Karpas-422 (cell line): ENCODE results near the gene FRMD3. TPM values are rescaled to one million over a fixed set of nuclear protein-coding genes. Genes with fewer than 3 reads are reported as not detected.
"Not testable (repeated sequence)": the region's sequence is repeated elsewhere in the genome, so short reads cannot be mapped to it uniquely, and the experiment has no call there.

Source experiments
- DNase-seq: peaks from one replicate; pipeline ENCODE4 v3.0.0-alpha.2; 2015
- H2AFZ ChIP-seq: fragments of 200-600 bp; sonication (generic); 2 replicates; pipeline ENCODE4 v1.6.1; 2014; ENCODE audit warnings: antibody characterized with exemption, low read length, mixed read lengths
- H3K27ac ChIP-seq: fragments of 200-600 bp; sonication (generic); 2 replicates; pipeline ENCODE4 v1.5.1; 2014; ENCODE audit warnings: mild to moderate bottlenecking, low read length, moderate library complexity
- H3K27me3 ChIP-seq: fragments of 200-600 bp; sonication (generic); 2 replicates; pipeline ENCODE4 v1.6.1; 2014; ENCODE audit warnings: low read length, mixed read lengths
- H3K36me3 ChIP-seq: fragments of 200-600 bp; sonication (generic); 2 replicates; pipeline ENCODE4 v1.6.1; 2014; ENCODE audit warnings: low read length, mixed read lengths; ENCODE audit not compliant: insufficient read depth
- H3K4me1 ChIP-seq: fragments of 200-600 bp; sonication (generic); 2 replicates; pipeline ENCODE4 v1.6.1; 2014; ENCODE audit warnings: mild to moderate bottlenecking, low read length, mixed read lengths
- H3K4me2 ChIP-seq: fragments of 200-600 bp; sonication (generic); 2 replicates; pipeline ENCODE4 v1.6.1; 2014; ENCODE audit warnings: low read length, low read depth, mild to moderate bottlenecking; ENCODE audit not compliant: poor library complexity, severe bottlenecking
- H3K4me3 ChIP-seq: fragments of 200-600 bp; sonication (generic); 2 replicates; pipeline ENCODE4 v1.5.1; 2014; ENCODE audit warnings: mild to moderate bottlenecking, antibody characterized with exemption, low read length, mixed read lengths
- H3K79me2 ChIP-seq: fragments of 200-600 bp; sonication (generic); 2 replicates; pipeline ENCODE4 v1.6.1; 2014; ENCODE audit warnings: mild to moderate bottlenecking, low read length, mixed read lengths
- H3K9ac ChIP-seq: fragments of 200-600 bp; sonication (generic); 2 replicates; pipeline ENCODE4 v1.6.0; 2014; ENCODE audit warnings: low read length
- H3K9me2 ChIP-seq: fragments of 200-600 bp; sonication (generic), shearing (Covaris generic); replicated peaks from 2 replicates; pipeline ENCODE4 v1.6.0; 2014; ENCODE audit warnings: mild to moderate bottlenecking, low read length, moderate library complexity; ENCODE audit not compliant: insufficient read depth
- H3K9me3 ChIP-seq: fragments of 300-700, 200-600 bp; sonication (generic); 2 replicates; pipeline ENCODE4 v1.6.1; 2014; ENCODE audit warnings: low read length, mixed read lengths
- H4K20me1 ChIP-seq: fragments of 200-600 bp; sonication (generic); 2 replicates; pipeline ENCODE4 v1.6.1; 2014; ENCODE audit warnings: mild to moderate bottlenecking, antibody characterized with exemption, low read length, low read depth; ENCODE audit not compliant: insufficient read depth
- total RNA-seq: library from RNA; depleted of rRNA; stranded (reverse); fragments of >200 nt; shearing (Covaris generic); gene quantifications from 2 replicates; pipeline ENCODE4 v1.2.3, GENCODE V29; 2014; ENCODE audit warnings: low replicate concordance

Gene FRMD3
- total RNA-seq, 1 experiment from 2014 or later: not detected

GRCh38 chr9:83358493-83358892 lies 179.7 kb downstream of the FRMD3 start:
- not testable (repeated sequence) for H2AFZ ChIP-seq, H4K20me1 ChIP-seq, H3K79me2 ChIP-seq, H3K36me3 ChIP-seq, H3K4me1 ChIP-seq, H3K4me2 ChIP-seq, H3K27ac ChIP-seq, H3K9me3 ChIP-seq, H3K9ac ChIP-seq, H3K4me3 ChIP-seq, DNase-seq, H3K9me2 ChIP-seq, H3K27me3 ChIP-seq

GRCh38 chr9:83355729-83356151 lies 182.5 kb downstream of the FRMD3 start:
- H3K4me3 ChIP-seq: no peak overlapping the region
- H3K4me2 ChIP-seq: no peak overlapping the region
- no peaks in the 10 kb centered on the region for H3K27me3 ChIP-seq
- no peak overlapping the region for H2AFZ ChIP-seq
- no peak for DNase-seq
- H3K9ac ChIP-seq: no peak overlapping the region
- no peaks in the 10 kb centered on the region for H3K36me3 ChIP-seq
- no peaks in the 10 kb centered on the region for H3K9me3 ChIP-seq
- H4K20me1 ChIP-seq: no peaks in the 10 kb centered on the region
- H3K79me2 ChIP-seq: no peaks in the 10 kb centered on the region
- no peaks in the 10 kb centered on the region for H3K4me1 ChIP-seq
- H3K9me2 ChIP-seq: no peaks in the 10 kb centered on the region
- no peak overlapping the region for H3K27ac ChIP-seq

GRCh38 chr9:83355024-83355444 lies 183.2 kb downstream of the FRMD3 start:
- Histone ChIP-seq H2AFZ (no peak overlapping the region), H3K4me3 (no peak overlapping the region), H3K27me3 (no peaks in the 10 kb centered on the region), H4K20me1 (no peaks in the 10 kb centered on the region), H3K27ac (no peak overlapping the region), H3K79me2 (no peaks in the 10 kb centered on the region), H3K9me3 (no peaks in the 10 kb centered on the region), H3K4me1 (no peaks in the 10 kb centered on the region), H3K36me3 (no peaks in the 10 kb centered on the region), H3K4me2 (no peak overlapping the region), H3K9ac (no peak overlapping the region), H3K9me2 (no peaks in the 10 kb centered on the region)
- DNase-seq: no peak

GRCh38 chr9:83349031-83349430 lies 189.2 kb downstream of the FRMD3 start:
- Histone ChIP-seq H3K4me3 (no peak overlapping the region), H3K9ac (no peak overlapping the region), H3K9me3 (no peaks in the 10 kb centered on the region), H4K20me1 (no peaks in the 10 kb centered on the region), H3K79me2 (no peaks in the 10 kb centered on the region), H3K4me1 (no peaks in the 10 kb centered on the region), H3K27me3 (no peaks in the 10 kb centered on the region), H3K4me2 (no peak overlapping the region), H3K27ac (no peak overlapping the region), H3K36me3 (no peaks in the 10 kb centered on the region), H3K9me2 (no peaks in the 10 kb centered on the region), H2AFZ (no peak overlapping the region)
- DNase-seq: no peak

- H3K9me3 ChIP-seq: no peaks in the 10 kb centered on the region
- no peak overlapping the region for H3K4me3 ChIP-seq
- H3K4me1 ChIP-seq: no peaks in the 10 kb centered on the region
- H3K9ac ChIP-seq: no peak overlapping the region
- H3K27me3 ChIP-seq: no peaks in the 10 kb centered on the region
- H3K9me2 ChIP-seq: no peaks in the 10 kb centered on the region
- no peak overlapping the region for H3K4me2 ChIP-seq
- H4K20me1 ChIP-seq: no peaks in the 10 kb centered on the region
- no peak overlapping the region for H2AFZ ChIP-seq
- H3K79me2 ChIP-seq: no peaks in the 10 kb centered on the region
- H3K36me3 ChIP-seq: no peaks in the 10 kb centered on the region
- DNase-seq: no peak
- H3K27ac ChIP-seq: no peak overlapping the region
Observed at GRCh38 chr9:83346655-83347420, 191.4 kb downstream of the FRMD3 start.

GRCh38 chr9:83343366-83343999 lies 194.7 kb downstream of the FRMD3 start:
- no peaks in the 10 kb centered on the region for H3K36me3 ChIP-seq
- no peak overlapping the region for H3K4me2 ChIP-seq
- no peak overlapping the region for H3K9ac ChIP-seq
- no peaks in the 10 kb centered on the region for H3K79me2 ChIP-seq
- no peaks in the 10 kb centered on the region for H3K4me1 ChIP-seq
- H3K27ac ChIP-seq: no peak overlapping the region
- no peaks in the 10 kb centered on the region for H3K27me3 ChIP-seq
- H2AFZ ChIP-seq: no peak overlapping the region
- H3K9me3 ChIP-seq: no peaks in the 10 kb centered on the region
- H3K4me3 ChIP-seq: no peak overlapping the region
- DNase-seq: no peak
- H4K20me1 ChIP-seq: no peaks in the 10 kb centered on the region
- H3K9me2 ChIP-seq: no peaks in the 10 kb centered on the region

- Histone ChIP-seq H3K27me3 (no peaks in the 10 kb centered on the region), H2AFZ (no peak overlapping the region), H3K4me3 (no peak overlapping the region), H3K36me3 (no peaks in the 10 kb centered on the region), H3K9ac (no peak overlapping the region), H3K9me2 (no peaks in the 10 kb centered on the region), H3K4me2 (no peak overlapping the region), H3K27ac (no peak overlapping the region), H3K79me2 (no peaks in the 10 kb centered on the region), H3K4me1 (no peaks in the 10 kb centered on the region), H3K9me3 (no peaks in the 10 kb centered on the region), H4K20me1 (no peaks in the 10 kb centered on the region)
- no peak for DNase-seq
Observed at GRCh38 chr9:83342731-83343130, 195.5 kb downstream of the FRMD3 start.

GRCh38 chr9:83342006-83342405 lies 196.2 kb downstream of the FRMD3 start:
- DNase-seq: no peak
- no peak overlapping the region for H3K9ac ChIP-seq
- no peak overlapping the region for H3K27ac ChIP-seq
- H3K4me3 ChIP-seq: no peak overlapping the region
- no peaks in the 10 kb centered on the region for H3K9me3 ChIP-seq
- no peaks in the 10 kb centered on the region for H3K4me1 ChIP-seq
- H2AFZ ChIP-seq: no peak overlapping the region
- no peaks in the 10 kb centered on the region for H3K79me2 ChIP-seq
- no peaks in the 10 kb centered on the region for H4K20me1 ChIP-seq
- no peak overlapping the region for H3K4me2 ChIP-seq
- H3K36me3 ChIP-seq: no peaks in the 10 kb centered on the region
- H3K9me2 ChIP-seq: no peaks in the 10 kb centered on the region
- no peaks in the 10 kb centered on the region for H3K27me3 ChIP-seq
